ENCODE results near the gene PRPF31. TPM values are rescaled to one million over a fixed set of nuclear protein-coding genes. Genes with fewer than 3 reads are reported as not detected.
A peak's percentile ranks its signal among the peaks of the same experiment; 100 is the strongest.
"Not testable (repeated sequence)": the region's sequence is repeated elsewhere in the genome, so short reads cannot be mapped to it uniquely, and the experiment has no call there.

The PRPF31 gene
- total RNA-seq, 1 donor from 2014 or later: 68.3 TPM

- TF ChIP-seq, protein P1, sequence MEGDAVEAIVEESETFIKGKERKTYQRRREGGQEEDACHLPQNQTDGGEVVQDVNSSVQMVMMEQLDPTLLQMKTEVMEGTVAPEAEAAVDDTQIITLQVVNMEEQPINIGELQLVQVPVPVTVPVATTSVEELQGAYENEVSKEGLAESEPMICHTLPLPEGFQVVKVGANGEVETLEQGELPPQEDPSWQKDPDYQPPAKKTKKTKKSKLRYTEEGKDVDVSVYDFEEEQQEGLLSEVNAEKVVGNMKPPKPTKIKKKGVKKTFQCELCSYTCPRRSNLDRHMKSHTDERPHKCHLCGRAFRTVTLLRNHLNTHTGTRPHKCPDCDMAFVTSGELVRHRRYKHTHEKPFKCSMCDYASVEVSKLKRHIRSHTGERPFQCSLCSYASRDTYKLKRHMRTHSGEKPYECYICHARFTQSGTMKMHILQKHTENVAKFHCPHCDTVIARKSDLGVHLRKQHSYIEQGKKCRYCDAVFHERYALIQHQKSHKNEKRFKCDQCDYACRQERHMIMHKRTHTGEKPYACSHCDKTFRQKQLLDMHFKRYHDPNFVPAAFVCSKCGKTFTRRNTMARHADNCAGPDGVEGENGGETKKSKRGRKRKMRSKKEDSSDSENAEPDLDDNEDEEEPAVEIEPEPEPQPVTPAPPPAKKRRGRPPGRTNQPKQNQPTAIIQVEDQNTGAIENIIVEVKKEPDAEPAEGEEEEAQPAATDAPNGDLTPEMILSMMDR (IDR thresholded peaks at IDR 0.05; ENCODE audit: insufficient read depth, low read length, poor library complexity, severe bottlenecking): peak; percentile 94
- H3K4me3 ChIP-seq (ENCODE audit: low read depth, low read length): no peak overlapping the region
- peaks cover 7% of the 10 kb centered on the region for H3K27me3 ChIP-seq (ENCODE audit: control insufficient read depth, insufficient read depth, low read length)
- no peak for DNase-seq (ENCODE audit: low read depth)
- no peaks in the 10 kb centered on the region for H3K36me3 ChIP-seq (ENCODE audit: control insufficient read depth, insufficient read depth, low read length)
Observed at GRCh38 chr19:54168174-54168917, 52.8 kb downstream of the PRPF31 start.

DNA sequence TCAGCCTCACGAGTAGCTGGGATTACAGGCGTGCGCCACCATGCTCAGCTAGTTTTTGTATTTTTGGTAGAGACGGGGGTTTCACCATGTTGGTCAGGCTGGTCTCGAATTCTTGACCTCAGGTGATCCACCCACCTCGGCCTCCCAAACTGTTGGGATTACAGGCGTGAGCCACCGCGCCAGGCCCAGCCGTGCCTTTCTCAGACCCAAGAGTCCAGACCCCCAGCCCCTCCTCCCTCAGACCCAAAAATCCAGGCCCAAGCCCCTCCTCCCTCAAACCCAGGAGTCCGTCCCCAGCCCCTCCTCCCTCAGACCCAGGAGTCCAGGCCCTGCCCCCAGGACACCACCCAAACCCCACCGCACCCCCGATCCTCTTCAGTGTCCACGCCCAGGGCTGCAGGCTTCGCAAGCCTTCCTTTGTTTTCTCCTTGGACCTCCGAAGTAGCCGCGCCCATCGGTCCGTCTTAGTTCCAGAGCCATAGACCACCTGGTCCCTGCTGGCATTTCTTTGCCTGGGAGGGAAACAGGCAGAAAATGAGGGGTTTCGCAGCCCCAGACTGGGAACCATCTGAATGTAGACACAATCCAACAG is 53.7 kb downstream of the PRPF31 start:
- Histone ChIP-seq H3K27me3 (ENCODE audit: control insufficient read depth, insufficient read depth, low read length) (peaks cover 6% of the 10 kb centered on the region), H3K4me3 (ENCODE audit: low read depth, low read length) (no peak overlapping the region), H3K36me3 (ENCODE audit: control insufficient read depth, insufficient read depth, low read length) (no peaks in the 10 kb centered on the region)
- no peak for DNase-seq (ENCODE audit: low read depth)
- TF ChIP-seq, protein P1 (IDR thresholded peaks at IDR 0.05; ENCODE audit: insufficient read depth, low read length, poor library complexity, severe bottlenecking): no peak

DNA sequence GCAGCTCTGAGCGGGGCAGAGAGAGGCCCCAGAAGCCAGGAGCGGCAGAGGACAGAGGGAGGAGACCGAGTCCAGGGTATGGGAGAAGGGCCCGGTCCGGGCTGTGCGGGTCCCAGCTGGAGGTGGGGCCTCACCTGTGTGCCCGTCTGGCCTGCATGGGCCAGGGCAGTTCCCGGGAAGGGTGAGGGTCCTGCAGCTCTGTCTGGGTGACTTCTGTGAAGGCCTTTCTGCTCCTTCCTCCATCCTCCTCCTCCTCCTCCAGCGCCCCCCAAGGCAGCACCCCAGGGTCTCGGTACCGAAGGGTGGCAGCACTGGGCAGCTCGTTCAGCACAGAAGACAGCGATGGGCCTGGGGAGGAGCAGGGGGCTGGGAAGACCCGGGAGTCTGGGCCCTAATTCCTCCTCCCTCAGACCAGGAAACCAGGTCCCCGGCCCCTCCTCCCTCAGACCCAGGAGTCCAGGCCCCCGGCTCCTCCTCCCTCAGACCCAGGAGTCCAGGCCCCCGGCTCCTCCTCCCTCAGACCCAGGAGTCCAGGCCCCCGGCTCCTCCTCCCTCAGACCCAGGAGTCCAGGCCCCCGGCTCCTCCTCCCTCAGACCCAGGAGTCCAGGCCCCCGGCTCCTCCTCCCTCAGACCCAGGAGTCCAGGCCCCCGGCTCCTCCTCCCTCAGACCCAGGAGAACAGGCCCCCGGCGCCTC is 56.3 kb downstream of the PRPF31 start:
- not testable (repeated sequence) for H3K4me3 ChIP-seq (ENCODE audit: low read depth, low read length); DNase-seq (ENCODE audit: low read depth); H3K36me3 ChIP-seq (ENCODE audit: control insufficient read depth, insufficient read depth, low read length); H3K27me3 ChIP-seq (ENCODE audit: control insufficient read depth, insufficient read depth, low read length)

- Histone ChIP-seq H3K36me3 (ENCODE audit: control insufficient read depth, insufficient read depth, low read length) (no peaks in the 10 kb centered on the region), H3K27me3 (ENCODE audit: control insufficient read depth, insufficient read depth, low read length) (peaks cover 2% of the 10 kb centered on the region), H3K4me3 (ENCODE audit: low read depth, low read length) (peak within 1 kb of the TSS; percentile 25)
- TF ChIP-seq, protein P1 (IDR thresholded peaks at IDR 0.05; ENCODE audit: insufficient read depth, low read length, poor library complexity, severe bottlenecking): peak; percentile 1
- DNase-seq (ENCODE audit: low read depth): no peak
Observed at GRCh38 chr19:54172471-54173358, 57.2 kb downstream of the PRPF31 start, which contains the start of gene TMC4. TMC4 (minus strand) TSS chr19:54173160; CDS start chr19:54173117, 43 bp downstream.

- TF ChIP-seq, protein P1 (IDR thresholded peaks at IDR 0.05; ENCODE audit: insufficient read depth, low read length, poor library complexity, severe bottlenecking): no peak
- DNase-seq (ENCODE audit: low read depth): no peak
- Histone ChIP-seq H3K27me3 (ENCODE audit: control insufficient read depth, insufficient read depth, low read length) (peaks cover 2% of the 10 kb centered on the region), H3K36me3 (ENCODE audit: control insufficient read depth, insufficient read depth, low read length) (no peaks in the 10 kb centered on the region), H3K4me3 (ENCODE audit: low read depth, low read length) (no peak overlapping the region)
Observed at GRCh38 chr19:54173359-54173699, 57.8 kb downstream of the PRPF31 start.

Data from kidney epithelial cell (primary cell).